HG03280 (cell line): ENCODE results near the gene ACCS.

Experiments
- ATAC-seq: cut with Tn5 transposase; IDR thresholded peaks from one replicate; pipeline ENCODE4 v1.9.1; 2021; ENCODE audit warnings: mild to moderate bottlenecking, moderate library complexity; ENCODE audit not compliant: unreplicated experiment

The ACCS gene

DNA sequence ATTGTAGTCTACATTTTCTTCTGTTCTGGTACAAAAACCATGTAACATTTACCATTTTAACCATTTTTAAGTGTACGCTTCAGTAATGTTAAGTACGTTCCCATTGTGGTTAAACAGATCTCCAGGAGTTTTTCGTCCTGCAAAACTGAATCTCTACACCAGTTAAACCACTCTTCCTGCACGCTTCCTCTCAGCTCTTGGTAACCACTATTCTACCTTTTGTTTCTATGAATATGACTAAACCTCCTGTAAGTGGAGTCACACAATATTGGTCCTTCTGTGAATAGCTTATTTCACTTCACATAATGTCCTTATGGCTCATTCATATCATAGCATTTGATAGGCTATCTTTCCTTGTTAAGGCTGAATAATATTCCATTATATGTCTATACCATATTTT, 22.3 kb downstream of the ACCS start:
- ATAC-seq: no peak

DNA sequence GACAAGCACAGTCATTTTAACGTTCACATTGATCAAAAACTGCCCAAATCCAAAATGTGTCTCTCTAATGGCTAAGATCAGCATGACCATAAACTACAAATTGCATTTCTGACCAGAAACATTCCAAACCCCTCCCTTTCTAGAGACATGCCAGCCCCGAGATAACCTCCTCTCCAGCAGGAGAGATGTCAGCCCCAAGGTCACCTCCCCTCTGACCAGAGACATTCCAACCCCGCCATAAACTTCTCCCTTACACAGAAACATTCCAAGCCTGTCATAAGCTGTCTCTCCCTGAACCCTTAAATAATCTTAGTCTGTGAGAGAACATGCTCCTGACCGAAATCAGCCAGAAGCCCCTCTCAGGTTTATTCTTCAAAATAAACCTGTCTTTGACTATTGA, 22.8 kb downstream of the ACCS start:
- no peak for ATAC-seq

DNA sequence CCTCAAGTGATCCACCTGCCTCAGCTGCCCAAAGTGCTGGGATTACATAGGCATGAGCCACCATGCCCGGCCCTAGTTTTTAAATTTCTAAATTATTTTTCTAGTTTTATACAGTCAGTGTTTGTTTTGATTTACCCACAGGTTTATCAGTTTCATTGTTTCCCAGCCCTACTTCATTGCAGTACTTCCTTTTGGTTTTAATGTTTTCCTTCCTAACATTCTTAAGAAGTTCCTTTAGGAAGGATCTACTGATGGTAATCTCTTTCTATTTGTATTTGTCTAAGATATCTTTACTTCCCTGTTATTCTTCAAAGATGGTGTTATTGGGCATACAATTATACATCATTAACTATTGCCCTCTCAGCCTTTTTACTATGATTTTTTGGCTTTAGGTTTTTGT, 24.5 kb downstream of the ACCS start:
- no peak for ATAC-seq

DNA sequence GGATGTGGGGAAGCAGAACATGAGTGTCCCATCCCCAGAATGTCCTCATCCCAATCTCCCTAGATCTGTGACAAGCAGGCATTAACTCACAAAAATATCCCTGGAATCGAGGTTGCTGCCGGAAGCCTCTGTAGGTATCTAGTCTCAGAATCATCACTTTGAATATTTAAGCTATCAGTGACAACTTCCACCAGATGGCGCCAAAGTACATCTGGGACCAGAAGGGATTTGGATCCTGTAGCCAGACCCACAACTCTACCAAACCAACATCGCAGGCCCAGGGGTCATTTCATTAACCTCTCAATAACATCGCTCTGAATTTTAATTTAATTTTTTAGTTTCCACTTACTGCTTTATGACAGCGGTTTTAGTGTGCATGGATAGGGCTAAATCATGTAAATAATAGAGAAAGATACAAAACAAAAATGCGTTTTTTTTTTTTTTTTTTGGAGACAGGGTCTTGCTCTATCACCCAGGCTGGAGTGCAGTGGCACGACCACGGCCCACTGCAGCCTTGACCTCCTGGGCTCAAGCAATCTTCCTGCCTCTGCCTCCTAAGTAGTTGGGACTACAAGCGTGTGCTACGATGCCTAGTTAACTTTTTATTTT, 28.3 kb downstream of the ACCS start:
- ATAC-seq: no peak

DNA sequence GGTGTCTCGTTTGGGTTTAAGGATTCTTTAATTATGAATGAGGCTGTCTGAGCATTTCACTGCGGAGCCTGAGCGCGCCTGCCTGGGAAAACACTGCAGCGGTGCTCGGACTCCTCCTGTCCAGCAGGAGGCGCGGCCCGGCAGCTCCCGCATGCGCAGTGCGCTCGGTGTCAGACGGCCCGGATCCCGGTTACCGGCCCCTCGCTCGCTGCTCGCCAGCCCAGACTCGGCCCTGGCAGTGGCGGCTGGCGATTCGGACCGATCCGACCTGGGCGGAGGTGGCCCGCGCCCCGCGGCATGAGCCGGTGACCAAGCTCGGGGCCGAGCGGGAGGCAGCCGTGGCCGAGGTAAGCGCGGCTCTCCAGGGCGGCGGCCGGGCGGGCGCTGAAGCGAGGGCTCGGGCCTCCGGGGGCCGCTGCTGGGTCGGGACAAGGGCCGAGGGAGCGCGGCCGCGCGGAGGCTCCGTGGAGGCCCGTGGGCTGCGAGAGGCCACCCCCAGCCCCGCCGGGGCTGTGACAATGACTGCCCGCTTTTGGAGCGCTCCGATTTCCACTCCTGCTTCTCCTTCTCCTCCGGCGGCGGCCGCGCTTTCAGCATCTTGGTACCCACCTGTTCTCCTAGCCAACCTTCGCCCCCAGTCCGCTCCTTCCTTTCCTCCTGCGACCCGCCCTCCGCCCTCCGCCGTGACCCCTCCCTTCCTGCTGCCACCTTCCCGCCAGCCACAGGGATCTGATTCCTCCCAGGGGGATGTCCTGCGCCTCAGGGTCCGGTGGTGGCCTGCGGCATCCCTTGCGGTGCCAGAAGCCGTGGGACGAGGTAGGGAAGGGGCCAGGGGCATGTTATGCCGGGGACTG, 29.7 kb downstream of the ACCS start, which contains the start of gene EXT2:
EXT2 (plus strand) TSS at position 173 of the 854 bp plus-strand sequence. CDS start 12,035 bp downstream, outside the sequence.
- peak; percentile 95 for ATAC-seq

DNA sequence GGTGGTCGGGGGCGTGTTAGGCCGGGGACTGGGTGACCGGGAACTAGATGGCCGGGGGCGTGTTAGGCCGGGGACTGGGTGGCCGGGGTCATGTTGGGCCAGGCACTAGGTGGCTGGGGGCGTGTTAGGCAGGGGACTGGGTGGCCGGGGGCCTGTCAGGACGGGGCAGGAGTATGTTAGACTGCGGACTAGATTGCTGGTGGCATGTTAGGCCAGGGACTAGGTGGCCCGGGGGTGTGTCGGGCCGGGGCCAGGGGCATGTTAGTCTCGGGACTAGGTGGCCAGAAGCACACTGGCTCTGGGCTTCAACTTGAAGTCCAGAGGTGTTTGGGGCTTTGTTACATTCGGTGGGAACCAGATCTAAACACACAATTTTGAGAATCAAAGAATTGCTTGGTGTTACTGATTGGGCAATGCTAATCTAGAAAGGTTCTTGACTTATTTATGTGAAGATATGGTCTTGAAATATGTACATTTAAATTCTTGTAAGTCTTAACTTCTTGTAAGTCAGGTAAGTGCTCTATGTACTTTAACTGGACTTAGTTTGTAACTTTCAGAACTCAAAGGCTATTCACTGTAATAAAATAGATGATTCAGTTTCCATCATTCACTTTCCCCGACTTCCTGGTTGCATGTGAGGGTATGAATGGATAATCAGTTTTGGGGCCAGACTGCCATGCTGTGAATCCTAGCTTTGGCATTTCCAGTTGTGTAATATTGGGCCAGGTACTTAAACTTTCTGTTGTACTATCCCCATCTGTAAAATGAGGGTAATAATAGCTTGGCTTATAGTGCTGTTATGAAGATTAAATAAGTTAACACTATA, 30.5 kb downstream of the ACCS start:
- no peak for ATAC-seq

DNA sequence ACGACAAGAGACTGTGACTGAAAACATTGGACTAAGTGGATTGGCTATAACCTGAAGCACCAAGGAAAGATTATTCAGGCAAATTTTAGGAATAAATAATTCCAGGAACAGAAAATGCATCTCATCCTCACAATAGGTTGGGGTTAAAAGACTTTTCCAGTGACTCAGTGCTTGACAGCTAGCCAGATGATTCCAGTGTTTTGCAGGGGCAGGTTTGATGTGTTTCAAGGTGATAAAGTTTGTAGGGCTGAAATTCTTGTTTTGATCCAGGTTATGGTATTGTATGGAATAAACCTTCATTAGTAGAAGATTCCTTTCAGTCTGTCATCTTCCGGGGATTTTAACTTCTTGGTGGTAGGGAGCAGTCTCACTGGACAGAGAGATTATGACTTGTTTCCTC, 31.8 kb downstream of the ACCS start:
- ATAC-seq: no peak

DNA sequence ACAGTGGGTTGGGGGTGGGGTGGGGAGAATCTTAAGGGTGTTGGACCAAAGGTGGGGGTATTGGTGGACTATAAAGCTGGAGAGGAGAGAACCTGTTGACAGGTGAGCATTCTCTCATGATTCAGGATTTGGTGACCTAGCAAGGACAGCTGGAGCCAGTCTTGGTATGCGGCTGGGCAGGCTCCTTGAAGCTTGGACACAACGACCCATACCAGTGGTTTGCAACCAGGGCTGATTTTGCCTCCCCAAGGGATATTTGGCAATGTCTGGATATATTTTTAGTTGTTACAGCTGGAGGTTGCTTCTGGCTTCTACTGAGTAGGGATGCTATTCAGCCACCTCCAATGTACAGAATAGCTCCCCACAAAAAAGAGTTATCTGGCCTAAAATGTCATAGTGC, 35.0 kb downstream of the ACCS start:
- no peak for ATAC-seq

DNA sequence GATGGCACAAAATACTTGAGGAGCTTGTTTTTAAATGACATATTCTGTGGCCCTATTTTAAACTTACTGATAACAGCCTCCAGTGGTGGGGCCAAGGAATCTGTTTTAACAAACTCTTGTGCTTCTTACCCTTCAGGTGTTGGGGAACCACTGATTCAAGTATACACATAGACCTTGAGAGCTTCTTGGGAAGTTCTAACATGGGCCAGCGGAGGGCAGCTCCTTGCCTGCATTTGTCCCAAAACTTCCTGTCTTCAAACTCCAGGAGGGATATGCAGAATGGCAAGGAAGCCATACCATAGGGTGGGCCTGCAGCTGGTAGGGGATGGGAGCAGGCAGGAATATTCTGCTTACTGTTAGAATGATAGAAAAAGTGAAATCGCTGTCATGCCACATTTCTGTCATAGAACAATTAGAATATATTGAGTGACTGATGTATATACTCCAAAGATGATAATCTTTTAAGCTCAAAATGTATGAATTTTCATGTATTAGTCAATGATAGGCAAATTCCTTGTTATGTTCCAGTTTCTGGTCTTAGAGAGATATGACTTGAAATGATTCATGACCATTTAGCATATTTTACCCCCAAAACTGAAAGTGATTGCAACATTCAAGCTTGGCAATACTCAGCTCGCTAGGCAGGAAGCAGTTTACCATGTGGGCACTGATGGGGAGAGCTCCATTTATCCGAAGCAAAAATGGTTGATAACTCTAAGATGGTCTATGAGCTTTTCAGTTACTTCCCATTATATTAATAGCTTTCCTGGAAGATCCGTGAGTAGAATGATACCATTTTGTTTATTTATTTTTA, 38.6 kb downstream of the ACCS start:
- no peak for ATAC-seq

DNA sequence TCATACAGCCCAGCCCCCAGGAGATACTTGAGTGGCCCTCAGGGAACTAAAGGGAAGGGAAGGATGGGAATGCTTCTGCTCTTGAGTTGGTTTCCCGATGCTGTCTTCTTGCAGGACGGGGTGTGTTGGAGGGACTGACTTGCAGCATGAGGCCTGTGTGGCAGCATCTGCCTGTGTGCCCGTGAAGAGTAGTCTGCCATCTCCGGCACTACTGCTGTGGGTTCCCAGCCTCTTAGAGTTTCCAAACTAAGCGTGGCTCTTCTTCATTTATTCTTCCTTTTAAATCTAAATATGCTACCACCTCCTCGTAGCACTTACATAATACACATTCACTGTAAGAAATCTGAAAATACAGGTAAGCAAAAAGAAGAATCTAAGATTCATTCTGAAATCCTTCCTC, 42.2 kb downstream of the ACCS start:
- no peak for ATAC-seq

DNA sequence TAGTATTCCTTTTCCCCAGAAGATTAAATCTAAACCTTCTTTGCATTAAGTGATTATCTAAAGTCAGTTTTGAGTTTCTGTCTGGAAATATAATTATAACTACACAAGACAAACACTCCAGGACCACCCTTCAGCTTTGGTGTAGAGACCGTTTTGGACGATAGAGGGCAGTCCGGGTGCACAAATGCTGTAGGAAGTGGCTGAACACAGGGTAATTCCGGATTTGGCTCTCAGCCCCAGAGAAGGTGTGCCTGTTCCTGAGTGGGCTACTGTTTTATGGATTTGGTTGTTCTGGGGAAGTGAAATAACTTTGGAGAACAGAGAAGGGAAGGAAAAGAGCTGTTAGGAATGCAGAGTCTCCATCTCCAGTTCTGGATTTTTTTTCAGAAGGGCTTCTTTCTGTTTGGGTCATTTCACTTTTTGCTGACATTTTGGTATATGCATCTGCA, 44.2 kb downstream of the ACCS start:
- ATAC-seq: peak; percentile 95

DNA sequence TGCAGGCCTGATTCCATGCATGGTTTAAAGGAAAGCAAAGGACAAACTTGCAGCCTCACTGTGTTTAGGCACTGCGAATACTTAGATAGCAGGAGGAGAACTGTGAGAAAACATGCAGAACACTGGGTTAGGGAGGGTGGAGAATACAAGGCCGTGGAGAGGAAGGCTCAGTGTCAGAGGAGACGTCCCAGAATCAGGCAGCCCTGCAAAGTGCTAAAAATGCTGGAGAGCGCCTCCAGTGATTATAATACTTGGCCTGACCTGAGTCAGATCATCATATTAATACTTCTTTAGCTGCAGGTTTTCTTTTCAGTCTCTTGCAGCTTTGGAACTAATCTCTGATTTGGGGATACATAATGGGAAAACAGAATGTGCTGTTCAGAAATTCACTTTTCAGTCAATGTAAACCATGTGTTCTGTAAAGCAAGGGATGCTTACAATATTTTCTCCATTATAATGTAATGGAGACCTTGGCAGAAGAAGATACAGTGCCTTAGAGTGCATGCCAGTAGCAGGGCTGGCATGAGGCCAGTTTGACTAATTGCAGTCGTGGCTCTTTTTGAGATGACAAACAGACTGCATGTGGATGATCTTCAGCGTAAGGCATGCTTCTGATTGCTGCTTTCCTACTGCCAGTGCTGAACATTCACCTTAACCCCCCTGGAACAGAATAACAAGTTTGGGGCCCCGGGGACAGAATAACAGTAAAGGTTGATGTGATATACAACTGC, 46.2 kb downstream of the ACCS start:
- ATAC-seq: no peak

DNA sequence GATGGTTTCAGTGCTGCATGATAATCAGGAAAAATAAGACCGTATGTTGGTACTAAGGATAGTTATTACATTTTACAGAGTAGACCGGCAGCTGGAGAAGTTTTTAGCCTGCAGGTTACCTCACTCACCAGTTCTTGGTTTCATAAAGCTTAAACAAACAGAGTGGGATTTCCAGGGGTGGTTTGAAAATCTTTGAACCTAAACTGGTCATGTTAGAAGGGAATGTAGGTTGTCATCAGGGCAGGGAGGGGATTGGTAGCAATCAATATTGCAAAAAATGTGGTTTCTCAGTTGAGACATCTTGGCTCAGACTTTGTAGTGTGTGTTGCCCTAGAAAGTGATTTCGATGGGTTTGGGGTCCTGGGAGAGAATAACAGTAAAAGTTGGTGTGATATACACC, 46.9 kb downstream of the ACCS start:
- no peak for ATAC-seq

DNA sequence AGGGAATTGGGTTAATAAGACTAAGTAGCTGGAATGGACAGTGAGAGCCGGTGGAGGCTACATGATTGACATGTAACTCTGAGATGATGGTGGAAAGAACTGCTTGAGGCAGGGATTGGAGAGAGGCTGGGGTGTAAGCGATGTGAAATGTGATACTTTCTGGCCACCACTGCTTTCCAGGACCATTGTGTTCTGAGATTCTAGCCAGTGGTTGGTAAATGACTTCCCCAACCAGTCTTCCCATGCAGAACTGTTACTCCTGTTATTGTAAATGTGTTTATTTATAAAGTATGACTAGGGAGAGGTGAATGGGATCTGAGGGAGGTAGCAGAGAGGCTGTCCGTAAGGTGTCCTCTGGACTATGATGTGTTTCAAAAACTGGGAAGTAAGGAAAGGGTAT, 47.5 kb downstream of the ACCS start:
- no peak for ATAC-seq

DNA sequence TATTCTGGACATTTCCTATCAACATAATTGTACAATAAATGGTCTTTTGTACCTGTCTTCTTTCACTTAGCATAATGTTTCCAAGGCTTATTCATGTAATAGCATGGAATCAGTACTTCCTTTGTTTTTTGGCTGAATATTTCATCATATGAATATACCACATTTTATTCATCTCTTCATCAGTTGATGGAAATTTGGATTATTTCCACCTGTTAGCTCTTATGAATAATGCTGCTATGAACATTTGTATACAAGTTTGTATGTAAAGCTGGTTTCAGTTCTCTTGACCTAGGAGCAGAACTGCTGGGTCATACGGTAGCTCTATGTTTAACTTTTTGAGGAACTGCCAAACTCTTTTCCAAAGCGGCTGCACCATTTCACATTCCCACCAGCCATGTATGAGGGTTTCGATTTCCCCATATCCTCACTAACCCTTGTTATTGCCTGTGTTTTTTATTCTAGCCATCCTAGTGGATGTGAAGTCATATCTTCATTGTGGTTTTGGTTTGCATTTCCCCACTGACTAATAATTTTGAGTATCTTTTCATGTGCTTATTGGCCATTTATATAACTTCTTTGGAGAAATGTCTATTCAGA, 50.3 kb downstream of the ACCS start:
- ATAC-seq: no peak

DNA sequence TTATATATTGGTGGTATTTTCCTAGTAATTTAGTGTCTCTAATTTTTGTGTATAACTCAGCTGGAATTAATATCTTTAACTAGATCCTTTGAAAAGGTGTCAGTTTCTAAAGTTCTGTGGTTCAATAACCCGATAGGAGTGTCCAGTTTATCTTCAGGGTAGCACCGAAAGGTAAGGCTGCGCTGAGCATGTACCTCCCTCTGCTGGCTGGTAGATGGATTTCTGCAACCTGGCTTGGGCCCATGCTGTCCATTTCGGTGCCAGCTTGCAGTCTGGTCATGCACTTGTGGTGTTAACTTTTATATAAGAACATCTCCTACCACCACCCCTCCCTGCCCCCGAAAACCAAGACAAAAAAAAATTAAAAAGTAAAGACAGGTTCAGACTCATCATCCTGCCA, 54.1 kb downstream of the ACCS start:
- ATAC-seq: no peak

DNA sequence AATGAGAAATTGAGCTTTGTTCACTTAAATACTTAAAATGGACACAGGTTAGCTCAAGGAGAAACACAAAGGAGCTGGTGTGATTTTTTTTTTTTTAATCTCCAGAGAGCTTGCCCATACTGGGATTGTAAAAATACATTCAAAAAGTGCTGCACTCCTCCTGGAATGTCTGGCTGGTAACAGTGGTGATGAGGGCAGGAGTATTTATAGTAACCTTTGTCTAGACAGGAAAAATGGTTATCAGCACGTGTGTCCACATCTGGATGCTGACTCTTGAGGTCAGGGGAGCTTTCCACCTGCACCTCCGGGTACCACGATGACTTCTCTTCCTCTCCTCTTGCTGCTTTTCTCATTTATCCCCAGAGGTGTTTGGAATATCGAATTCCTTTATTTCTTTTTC, 59.5 kb downstream of the ACCS start:
- ATAC-seq: no peak

DNA sequence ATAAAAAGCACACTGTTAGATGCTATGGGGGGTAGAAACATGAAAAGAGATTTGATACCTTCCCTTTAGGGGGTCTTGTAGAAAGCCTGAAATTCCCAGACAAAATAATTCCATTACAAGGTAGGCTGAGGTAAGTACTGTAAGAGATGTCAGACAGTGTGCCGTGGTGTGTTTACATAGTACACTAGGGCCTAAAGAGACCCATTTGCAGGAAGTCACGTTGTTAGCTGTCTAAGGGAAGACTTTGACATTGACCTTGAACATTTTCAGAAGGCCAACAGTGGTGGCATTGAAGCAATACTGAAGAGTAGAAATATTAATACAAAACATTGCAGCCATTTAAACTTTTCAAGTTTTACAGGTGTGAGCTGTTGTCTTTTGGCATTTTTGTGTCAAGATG, 60.2 kb downstream of the ACCS start:
- no peak for ATAC-seq

DNA sequence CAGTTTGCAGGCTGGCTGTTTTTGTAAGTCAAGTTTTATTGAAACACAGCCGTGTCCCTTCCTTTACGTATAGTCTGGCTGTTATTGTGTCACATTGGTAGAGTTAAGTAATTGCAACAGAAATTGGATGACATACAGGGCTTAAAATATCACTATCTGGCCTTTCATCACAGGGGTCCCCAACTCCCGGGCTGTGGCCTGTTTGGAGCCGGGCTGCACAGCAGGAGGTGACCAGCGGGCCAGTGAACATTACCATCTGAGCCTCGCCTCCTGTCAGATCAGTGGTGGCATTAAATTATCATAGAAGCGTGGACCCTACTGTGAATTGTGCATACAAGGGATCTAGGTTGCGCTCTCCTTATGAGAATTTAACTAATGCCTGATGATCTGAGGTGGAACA, 61.1 kb downstream of the ACCS start:
- no peak for ATAC-seq

DNA sequence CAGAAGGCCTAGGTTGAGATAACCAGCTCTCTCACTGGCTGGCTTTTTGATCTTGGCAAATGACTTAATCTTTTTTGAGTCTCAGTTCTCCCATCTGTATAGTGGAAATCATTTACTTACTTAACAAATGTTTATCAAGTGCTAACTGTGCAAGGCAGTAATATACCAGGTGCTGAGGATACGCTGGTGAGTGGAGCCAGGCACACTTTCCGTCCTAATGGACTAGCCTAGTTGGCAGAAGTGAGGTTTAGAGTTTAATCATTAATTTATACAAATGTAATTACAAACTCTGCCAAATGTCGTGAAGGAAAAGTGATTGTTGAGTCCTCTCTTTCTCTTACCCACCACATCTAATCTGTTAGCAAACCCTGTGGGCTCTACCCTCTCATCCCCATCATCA, 62.7 kb downstream of the ACCS start:
- ATAC-seq: no peak
